Transverse colon (tissue), 4 donors: ENCODE results near the gene AFF1. TPM values are rescaled to one million over a fixed set of nuclear protein-coding genes. Genes with fewer than 3 reads are reported as not detected.

ENCODE experiments used
- DNase-seq: peaks from one replicate; pipeline ENCODE4 v3.0.0-alpha.2; 2019
- H3K27ac ChIP-seq, 4 donors: fragments of 200-600 bp; sonication (generic); 2 replicates each; pipeline ENCODE4 v1.5.1; 2016 to 2018; ENCODE audit warnings: inconsistent platforms in 4 of 4
- H3K27me3 ChIP-seq: fragments of 200-600 bp; sonication (generic); 2 replicates; pipeline ENCODE4 v1.5.1; 2017; ENCODE audit warnings: inconsistent platforms
- H3K36me3 ChIP-seq, 4 donors: fragments of 200-600 bp; sonication (generic); 2 replicates each; pipeline ENCODE4 v1.5.1; 2017 to 2019; ENCODE audit warnings: inconsistent platforms in 4 of 4
- H3K4me1 ChIP-seq, 4 donors: fragments of 200-600 bp; sonication (generic); 2 replicates each; pipeline ENCODE4 v1.5.1; 2017 to 2020; ENCODE audit warnings: inconsistent platforms in 4 of 4
- H3K4me3 ChIP-seq, 4 donors: fragments of 200-600 bp; sonication (generic); 1 replicate in 1 of 4; 2 replicates in 3 of 4; pipeline versions ENCODE4 v1.5.1 to v1.6.1; 2017 to 2019; ENCODE audit warnings: inconsistent platforms in 4 of 4
- H3K9me3 ChIP-seq, 2 donors: fragments of 200-600 bp; sonication (generic); 2 replicates each; pipeline ENCODE4 v1.5.1; 2017 to 2019; ENCODE audit warnings: inconsistent platforms in 2 of 2
- CTCF ChIP-seq, 5 experiments: fragments of 200-600 bp in 3 of 5; fragments of 450-650 bp in 2 of 5; sonication (generic) in 3 of 5; IDR thresholded peaks; 1 replicate in 2 of 5; 2 replicates in 3 of 5; pipeline ENCODE4 v1.5.1; 2016 to 2017; ENCODE audit warnings: antibody characterized with exemption in 5 of 5, inconsistent platforms in 3 of 5, mild to moderate bottlenecking in 2 of 5, moderate library complexity in 1 of 5
- EP300 ChIP-seq: sonication (generic); formaldehyde crosslinking; IDR thresholded peaks from one replicate; pipeline ENCODE4 v1.6.1; 2017; ENCODE audit warnings: antibody characterized with exemption, low read depth
- POLR2A ChIP-seq: fragments of 450-650 bp; IDR thresholded peaks from one replicate; pipeline ENCODE4 v1.6.1; 2016; ENCODE audit warnings: antibody characterized with exemption, mild to moderate bottlenecking, moderate library complexity
- POLR2AphosphoS5 ChIP-seq, 3 donors: sonication (generic); formaldehyde crosslinking; IDR thresholded peaks; one replicate each; pipeline ENCODE4 v1.6.1; 2016; ENCODE audit warnings: antibody characterized with exemption in 3 of 3
- WGBS, 2 donors: methylation state at CpG; one replicate each; pipeline ENCODE4 v1.1.5; 2018; ENCODE audit warnings: low coverage in 1 of 2; 5-methylcytosine and 5-hydroxymethylcytosine counted together
- in situ Hi-C, 4 donors: fragments of 200-750 bp; cut with MboI; loops; one replicate each; pipeline versions ENCODE4 v1.15.0 to v1.15.1; 2017; ENCODE audit warnings: low sequenced_read_pairs in 3 of 4, low pct_ligation_motif_present in 1 of 4, low pct_unique_long_range_greater_than_20kb in 1 of 4
- intact Hi-C: fragments of 100-400 bp; cut with DNase I; formaldehyde crosslinking; loops from one replicate; pipeline ENCODE4 v1.15.1; 2023; ENCODE audit warnings: low total_unique reads
- total RNA-seq, 4 donors: library from RNA; depleted of rRNA; stranded (reverse); fragments of >200 nt; gene quantifications; one replicate each; pipeline ENCODE4 v1.1.0, GENCODE V29; 2016

Gene AFF1
- total RNA-seq, 4 donors from 2014 or later = 77.1 to 151 (median 97.0) TPM

DNA sequence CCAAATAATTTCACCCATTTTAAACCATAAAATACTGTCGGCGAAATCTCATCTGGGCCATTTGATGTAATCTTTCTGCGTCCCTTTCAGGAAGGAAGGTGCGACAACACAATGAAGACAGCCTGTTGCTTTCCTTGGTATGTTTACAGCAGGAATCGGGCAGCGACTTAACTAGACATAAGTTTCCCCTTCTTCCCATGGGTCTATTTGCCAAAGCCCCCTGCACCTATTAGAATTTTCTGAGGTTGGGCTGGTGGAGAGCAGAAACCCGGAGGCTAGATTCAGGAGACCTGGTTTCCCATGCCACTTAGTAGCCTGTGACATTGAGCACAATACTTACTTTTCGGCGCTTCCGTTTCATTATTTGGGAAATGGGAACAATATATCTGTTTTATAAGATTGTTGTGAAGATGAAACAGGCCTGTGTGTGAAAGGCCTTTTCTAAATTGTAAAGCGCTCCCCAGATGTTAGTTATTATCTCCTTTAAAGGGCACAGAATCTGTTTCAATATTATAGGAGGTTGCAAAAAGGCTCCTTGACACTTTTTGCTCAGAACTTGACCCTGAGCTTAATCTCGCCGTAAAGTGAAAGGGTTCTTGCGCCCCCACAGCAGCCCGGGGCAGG, 552 bp upstream of the AFF1 start:
- WGBS, 2 donors = 7 to 17% methylated on average over 8 to 15 of the region's 15 CpGs
- Histone ChIP-seq H3K27ac (peak overlapping the region; percentile 99 to 100 (median 99)), H3K36me3 (no peaks in the 10 kb centered on the region), H3K4me3 (peak overlapping the region; percentile 45 to 94 (median 87)), H3K4me1 (peaks cover 19 to 43% (median 36%) of the 10 kb centered on the region in 4 donors), H3K9me3 (no peaks in the 10 kb centered on the region), H3K27me3 (no peaks in the 10 kb centered on the region)
- intact Hi-C loops = loop anchor here (2.0 to 10.0 kb wide), 2 partner anchors 73 to 171 kb away; no protein-coding TSS in a partner anchor
- in situ Hi-C loops = loop anchor here in 1 of 4 donors (10.0 kb wide), 1 partner anchor 71 kb away; no protein-coding TSS in a partner anchor
- no peak for TF ChIP-seq CTCF (IDR thresholded peaks at IDR 0.05)
- no peak for TF ChIP-seq POLR2A
- TF ChIP-seq POLR2AphosphoS5 (IDR thresholded peaks at IDR 0.05) = no peak
- TF ChIP-seq EP300 = no peak
- peak; percentile 9 for DNase-seq

DNA sequence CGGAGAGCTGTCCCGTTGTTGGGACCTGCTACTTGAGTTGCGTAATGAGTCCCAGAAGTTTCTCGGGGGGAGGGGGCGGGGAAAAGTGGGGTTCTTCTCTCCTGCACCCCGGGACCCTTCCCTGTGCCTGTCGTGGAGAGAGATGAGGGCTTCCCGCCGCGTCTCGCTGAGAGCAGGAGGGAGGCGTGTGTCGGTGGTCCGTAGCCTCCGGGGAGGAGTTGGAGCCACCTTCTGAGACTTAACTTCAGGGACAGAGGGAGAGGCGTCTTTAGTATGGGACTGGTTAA, 698 bp downstream of the AFF1 start:
- in situ Hi-C loops = loop anchor here in 2 of 4 donors (5.0 to 10.0 kb wide), 2 partner anchors 69 to 72 kb away; no protein-coding TSS in a partner anchor
- Histone ChIP-seq H3K27ac (peak overlapping the region; percentile 99 to 100 (median 99)), H3K27me3 (no peaks in the 10 kb centered on the region), H3K36me3 (no peaks in the 10 kb centered on the region), H3K4me3 (peak overlapping the region; percentile 81 to 97 (median 94)), H3K4me1 (peaks cover 28 to 56% (median 49%) of the 10 kb centered on the region in 4 donors), H3K9me3 (no peaks in the 10 kb centered on the region)
- intact Hi-C loops = loop anchor here (2.0 to 10.0 kb wide), 2 partner anchors 71 to 169 kb away; no protein-coding TSS in a partner anchor
- WGBS, 2 donors = 2% methylated on average over 16 of the region's 16 CpGs; no CpG with 5 or more reads in 1 of the 2 donors
- no peak for DNase-seq
- TF ChIP-seq POLR2AphosphoS5 (IDR thresholded peaks at IDR 0.05) = no peak
- TF ChIP-seq POLR2A = no peak
- no peak for TF ChIP-seq CTCF (IDR thresholded peaks at IDR 0.05)
- no peak for TF ChIP-seq EP300

DNA sequence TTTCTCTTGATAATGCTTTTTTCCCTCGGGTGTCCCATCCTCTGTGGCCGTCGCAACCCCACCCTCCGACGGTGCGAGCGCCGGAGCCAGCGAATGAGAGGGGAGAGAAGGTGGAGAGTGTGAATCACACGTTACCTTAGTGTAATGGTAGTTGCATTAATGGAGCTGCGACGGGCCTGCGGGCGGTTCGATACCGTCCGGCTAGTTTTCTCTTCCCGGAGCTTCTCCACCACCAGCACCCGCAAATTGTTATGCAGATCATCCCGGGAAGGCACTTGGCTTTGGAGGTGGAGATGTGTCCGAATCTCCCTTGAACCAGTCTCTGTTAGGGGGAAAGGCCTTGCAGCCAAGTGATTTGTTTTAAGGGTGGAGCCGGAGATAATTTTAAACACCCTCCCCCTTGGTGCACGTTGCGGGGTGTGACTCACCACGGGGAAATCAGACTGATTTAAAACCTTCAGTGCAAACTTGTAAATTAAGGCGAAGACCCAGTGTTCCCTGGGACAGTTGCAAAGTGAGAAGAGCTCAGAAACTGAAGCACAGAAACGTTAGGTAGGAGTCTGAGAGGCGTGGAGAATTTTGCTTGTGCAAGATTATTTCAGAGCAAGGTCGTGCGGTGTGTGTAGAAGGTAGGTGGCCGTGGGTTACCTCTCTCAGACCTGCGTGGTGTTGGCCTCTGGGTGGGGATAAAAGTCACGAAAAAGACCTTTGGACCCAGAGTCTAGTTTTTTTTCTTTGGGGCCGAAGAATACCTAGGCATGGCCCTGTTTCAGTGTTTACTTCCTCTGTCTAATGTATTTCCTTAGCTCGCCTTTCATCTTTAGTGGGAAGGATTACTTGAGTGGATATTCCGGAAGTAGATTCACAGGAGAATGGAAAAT, 1.3 kb downstream of the AFF1 start:
- in situ Hi-C loops = loop anchor here in 2 of 4 donors (5.0 to 10.0 kb wide), 2 partner anchors 69 to 71 kb away; no protein-coding TSS in a partner anchor
- peak; percentile 87 for DNase-seq
- Histone ChIP-seq H3K4me1 (peaks cover 28 to 60% (median 53%) of the 10 kb centered on the region in 4 donors), H3K27me3 (no peaks in the 10 kb centered on the region), H3K36me3 (no peaks in the 10 kb centered on the region), H3K9me3 (no peaks in the 10 kb centered on the region), H3K4me3 (peak overlapping the region; percentile 81 to 97 (median 94)), H3K27ac (peak overlapping the region; percentile 99 to 100 (median 99))
- intact Hi-C loops = loop anchor here (2.0 to 10.0 kb wide), 2 partner anchors 71 to 169 kb away; no protein-coding TSS in a partner anchor
- TF ChIP-seq EP300 = no peak
- TF ChIP-seq POLR2A = peak; percentile 79
- TF ChIP-seq CTCF (IDR thresholded peaks at IDR 0.05) = no peak
- TF ChIP-seq POLR2AphosphoS5 (IDR thresholded peaks at IDR 0.05) = peak; percentile 83 to 86 (median 84)
- 5 to 7% methylated on average over 7 to 36 of the region's 36 CpGs for WGBS, 2 donors
